Measurements from ENCODE around the gene GNG12. TPM values are rescaled to one million over a fixed set of nuclear protein-coding genes. Genes with fewer than 3 reads are reported as not detected.

The GNG12 gene
- total and polyA plus RNA-seq, 10 donors = 15.2 to 102 (median 76.2) TPM

- H3K4me1 ChIP-seq = peaks cover 0 to 21% (median under 1%) of the 10 kb centered on the region in 6 donors
- no peaks in the 10 kb centered on the region for H3K36me3 ChIP-seq
- intact Hi-C loops (cut with DNase I; ENCODE audit: low total_unique reads) = no loop called here
- no peak overlapping the region for H3K4me3 ChIP-seq
- 79 to 97% (median 96%) methylated on average over 1 of the region's 1 CpG for WGBS, 5 donors
- no peak overlapping the region for H3K27ac ChIP-seq
- peaks cover 0 to 13% (median 0%) of the 10 kb centered on the region in 7 donors for H3K27me3 ChIP-seq (replicated peaks in 1 of 7)
- TF ChIP-seq POLR2A (IDR thresholded peaks at IDR 0.05) = no peak
- TF ChIP-seq CTCF (IDR thresholded peaks at IDR 0.05 in 8 of 11, conservative IDR thresholded peaks at IDR 0.05 in 3 of 11) = no peak
- TF ChIP-seq POLR2AphosphoS5 (IDR thresholded peaks at IDR 0.05) = no peak
- no peak for DNase-seq
- no peaks in the 10 kb centered on the region for H3K9me3 ChIP-seq
Measured at GRCh38 chr1:67844988-67845387, 11.7 kb upstream of the GNG12 start.

GRCh38 chr1:67843746-67844145 is 10.5 kb upstream of the GNG12 start:
- TF ChIP-seq POLR2A (IDR thresholded peaks at IDR 0.05) = no peak
- TF ChIP-seq CTCF (IDR thresholded peaks at IDR 0.05 in 8 of 11, conservative IDR thresholded peaks at IDR 0.05 in 3 of 11) = no peak
- no peak for TF ChIP-seq POLR2AphosphoS5 (IDR thresholded peaks at IDR 0.05)
- Histone ChIP-seq H3K9me3 (no peaks in the 10 kb centered on the region), H3K36me3 (no peaks in the 10 kb centered on the region), H3K27me3 (replicated peaks in 1 of 7) (peaks cover 0 to 20% (median 0%) of the 10 kb centered on the region in 7 donors), H3K4me3 (no peak overlapping the region), H3K4me1 (peaks cover 0 to 20% (median 0%) of the 10 kb centered on the region in 6 donors), H3K27ac (no peak overlapping the region)
- no peak for DNase-seq
- intact Hi-C loops (cut with DNase I; ENCODE audit: low total_unique reads) = no loop called here

GRCh38 chr1:67843331-67843730 is 10.1 kb upstream of the GNG12 start:
- peaks cover 0 to 20% (median 0%) of the 10 kb centered on the region in 6 donors for H3K4me1 ChIP-seq
- WGBS, 5 donors = 61 to 91% (median 71%) methylated on average over 1 of the region's 1 CpG
- intact Hi-C loops (cut with DNase I; ENCODE audit: low total_unique reads) = no loop called here
- no peak for DNase-seq
- H3K9me3 ChIP-seq = no peaks in the 10 kb centered on the region
- TF ChIP-seq POLR2A (IDR thresholded peaks at IDR 0.05) (no peak), POLR2AphosphoS5 (IDR thresholded peaks at IDR 0.05) (no peak), CTCF (IDR thresholded peaks at IDR 0.05 in 8 of 11, conservative IDR thresholded peaks at IDR 0.05 in 3 of 11) (no peak)
- no peak overlapping the region for H3K27ac ChIP-seq
- H3K27me3 ChIP-seq (replicated peaks in 1 of 7) = peaks cover 0 to 23% (median 0%) of the 10 kb centered on the region in 7 donors
- H3K4me3 ChIP-seq = no peak overlapping the region
- no peaks in the 10 kb centered on the region for H3K36me3 ChIP-seq

- 61 to 77% (median 69%) methylated on average over 2 of the region's 2 CpGs for WGBS, 5 donors
- Histone ChIP-seq H3K27ac (peak overlapping the region in 3 of 8 donors; percentile 5 to 42 (median 19)), H3K4me1 (peaks cover 0 to 11% (median 0%) of the 10 kb centered on the region in 6 donors), H3K27me3 (replicated peaks in 1 of 7) (peaks cover 0 to 46% (median 3%) of the 10 kb centered on the region in 7 donors), H3K9me3 (no peaks in the 10 kb centered on the region), H3K36me3 (no peaks in the 10 kb centered on the region), H3K4me3 (no peak overlapping the region)
- intact Hi-C loops (cut with DNase I; ENCODE audit: low total_unique reads) = no loop called here
- peak in 1 of 3 donors; percentile 25 for TF ChIP-seq POLR2AphosphoS5 (IDR thresholded peaks at IDR 0.05)
- no peak for TF ChIP-seq POLR2A (IDR thresholded peaks at IDR 0.05)
- DNase-seq = no peak
Measured at GRCh38 chr1:67840449-67840848, 7.2 kb upstream of the GNG12 start.
